ENCODE measurements around the gene SUPT3H.

The SUPT3H gene

GRCh38 chr6:45377554-45378333, at the start of gene SUPT3H:
TSS of gene SUPT3H (minus strand) at chr6:45377934.
- Histone ChIP-seq H3K4me3 (ENCODE audit: low read length) (peak within 1 kb of the TSS; percentile 92), H3K27me3 (ENCODE audit: insufficient read depth, low read length) (no peaks in the 10 kb centered on the region), H3K36me3 (ENCODE audit: insufficient read depth, low read depth, low read length) (no peaks in the 10 kb centered on the region), H3K9me3 (ENCODE audit: insufficient read depth, low read depth, low read length) (no peaks in the 10 kb centered on the region), H3K27ac (ENCODE audit: low read length) (peak within 1 kb of the TSS; percentile 96), H3K9ac (ENCODE audit: low read depth, low read length) (peak within 1 kb of the TSS; percentile 96), H3K4me1 (ENCODE audit: insufficient read depth, low read length) (peaks cover 14% of the 10 kb centered on the region; the same call in 1 of the 2 replicates)

DNA sequence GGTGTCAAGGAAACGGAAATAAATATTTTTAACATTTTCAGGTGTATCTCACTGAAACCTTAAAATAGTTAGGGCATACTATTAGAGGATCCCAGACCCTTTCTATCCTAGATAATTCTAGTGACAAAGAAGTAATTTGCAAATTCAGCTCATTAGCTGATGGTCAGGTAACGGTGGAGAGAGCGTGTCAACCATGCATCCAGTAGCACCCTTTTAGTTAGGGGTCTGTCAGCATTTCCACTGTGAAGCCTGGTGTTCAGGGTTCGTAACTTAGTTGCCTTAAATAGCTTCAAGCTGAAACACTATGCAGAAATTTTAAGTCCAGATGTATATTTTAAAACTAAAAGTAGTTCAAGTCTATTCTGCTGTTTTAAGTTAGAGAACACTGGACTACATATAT, 48.5 kb upstream of the SUPT3H start:
- H3K9ac ChIP-seq (ENCODE audit: low read depth, low read length), result no peak overlapping the region
- no peaks in the 10 kb centered on the region for H3K9me3 ChIP-seq (ENCODE audit: insufficient read depth, low read depth, low read length)
- H3K4me3 ChIP-seq (ENCODE audit: low read length), result no peak overlapping the region
- no peak overlapping the region for H3K27ac ChIP-seq (ENCODE audit: low read length)
- peaks cover 54% of the 10 kb centered on the region for H3K27me3 ChIP-seq (ENCODE audit: insufficient read depth, low read length)
- H3K4me1 ChIP-seq (ENCODE audit: insufficient read depth, low read length), result 0 out of 2 replicates have a peak, but pooled peaks cover 2% of the 10 kb centered on the region
- H3K36me3 ChIP-seq (ENCODE audit: insufficient read depth, low read depth, low read length), result no peaks in the 10 kb centered on the region

GRCh38 chr6:45424451-45424861, 46.7 kb upstream of the SUPT3H start:
- Histone ChIP-seq H3K27me3 (ENCODE audit: insufficient read depth, low read length) (peaks cover 72% of the 10 kb centered on the region), H3K9ac (ENCODE audit: low read depth, low read length) (no peak overlapping the region), H3K9me3 (ENCODE audit: insufficient read depth, low read depth, low read length) (no peaks in the 10 kb centered on the region), H3K4me1 (ENCODE audit: insufficient read depth, low read length) (peaks cover 12% of the 10 kb centered on the region; the same call in 1 of the 2 replicates), H3K36me3 (ENCODE audit: insufficient read depth, low read depth, low read length) (no peaks in the 10 kb centered on the region), H3K4me3 (ENCODE audit: low read length) (peak overlapping the region; percentile 85; the same call in 1 of the 2 replicates), H3K27ac (ENCODE audit: low read length) (no peak overlapping the region)

- H3K27me3 ChIP-seq (ENCODE audit: insufficient read depth, low read length), result peaks cover 77% of the 10 kb centered on the region
- H3K9me3 ChIP-seq (ENCODE audit: insufficient read depth, low read depth, low read length), result no peaks in the 10 kb centered on the region
- H3K9ac ChIP-seq (ENCODE audit: low read depth, low read length), result no peak overlapping the region
- peaks cover 14% of the 10 kb centered on the region; the same call in 1 of the 2 replicates for H3K4me1 ChIP-seq (ENCODE audit: insufficient read depth, low read length)
- H3K36me3 ChIP-seq (ENCODE audit: insufficient read depth, low read depth, low read length), result no peaks in the 10 kb centered on the region
- peak overlapping the region; percentile 85 for H3K4me3 ChIP-seq (ENCODE audit: low read length)
- H3K27ac ChIP-seq (ENCODE audit: low read length), result no peak overlapping the region
Measured at GRCh38 chr6:45423824-45424450, 46.2 kb upstream of the SUPT3H start.

DNA sequence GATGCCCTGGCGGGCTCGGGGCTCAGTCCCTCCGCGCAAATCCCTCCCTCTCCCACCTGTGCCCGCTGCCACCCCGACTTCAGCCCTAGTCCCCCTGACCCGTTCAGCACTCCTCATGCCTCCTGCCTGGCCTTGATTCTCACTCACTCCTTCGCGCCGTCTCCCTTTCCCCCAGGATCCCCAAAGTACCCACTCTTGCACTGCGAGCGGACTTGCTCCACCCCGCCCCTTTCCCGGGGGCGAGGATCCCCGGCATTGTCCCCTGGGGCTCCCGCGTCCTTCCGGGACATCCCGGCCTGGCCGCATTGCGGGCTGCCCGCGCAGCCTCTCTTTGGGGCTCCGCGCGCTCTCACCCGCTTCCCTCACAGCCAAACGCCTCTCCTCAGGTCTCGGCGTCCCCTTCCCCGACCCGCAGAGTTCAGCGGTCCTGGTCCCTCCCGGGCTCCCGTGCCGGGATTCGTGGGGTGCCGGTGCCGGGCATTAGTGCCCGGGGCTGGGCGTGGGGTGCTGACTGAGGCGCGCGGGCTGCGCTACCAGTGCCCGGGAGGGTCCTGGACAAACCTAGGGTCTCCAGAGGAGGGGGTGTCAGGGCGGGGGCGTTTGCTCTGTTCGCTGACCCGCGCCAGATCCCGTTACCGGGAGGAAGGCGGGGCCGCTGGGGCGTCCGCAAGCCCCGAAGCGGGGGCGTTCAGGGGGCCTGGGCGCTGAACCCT, 45.5 kb upstream of the SUPT3H start:
- H3K9me3 ChIP-seq (ENCODE audit: insufficient read depth, low read depth, low read length), result no peaks in the 10 kb centered on the region
- H3K36me3 ChIP-seq (ENCODE audit: insufficient read depth, low read depth, low read length), result no peaks in the 10 kb centered on the region
- H3K4me1 ChIP-seq (ENCODE audit: insufficient read depth, low read length), result peaks cover 15% of the 10 kb centered on the region; the same call in 1 of the 2 replicates
- peak overlapping the region; percentile 41 for H3K9ac ChIP-seq (ENCODE audit: low read depth, low read length)
- peak overlapping the region; percentile 85 for H3K4me3 ChIP-seq (ENCODE audit: low read length)
- H3K27me3 ChIP-seq (ENCODE audit: insufficient read depth, low read length), result peaks cover 84% of the 10 kb centered on the region
- no peak overlapping the region for H3K27ac ChIP-seq (ENCODE audit: low read length)

DNA sequence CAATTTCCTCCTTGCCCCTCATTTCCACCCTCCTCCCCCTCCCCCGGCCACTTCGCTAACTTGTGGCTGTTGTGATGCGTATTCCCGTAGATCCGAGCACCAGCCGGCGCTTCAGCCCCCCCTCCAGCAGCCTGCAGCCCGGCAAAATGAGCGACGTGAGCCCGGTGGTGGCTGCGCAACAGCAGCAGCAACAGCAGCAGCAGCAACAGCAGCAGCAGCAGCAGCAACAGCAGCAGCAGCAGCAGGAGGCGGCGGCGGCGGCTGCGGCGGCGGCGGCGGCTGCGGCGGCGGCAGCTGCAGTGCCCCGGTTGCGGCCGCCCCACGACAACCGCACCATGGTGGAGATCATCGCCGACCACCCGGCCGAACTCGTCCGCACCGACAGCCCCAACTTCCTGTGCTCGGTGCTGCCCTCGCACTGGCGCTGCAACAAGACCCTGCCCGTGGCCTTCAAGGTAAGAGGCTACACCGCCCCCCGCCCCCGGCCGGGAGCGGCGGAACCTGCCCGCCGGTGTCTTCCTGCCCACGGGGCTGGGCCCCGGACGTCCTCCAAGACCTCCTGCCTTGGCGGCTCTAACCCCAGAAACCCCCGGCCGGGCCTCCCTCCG, 44.9 kb upstream of the SUPT3H start:
- Histone ChIP-seq H3K27me3 (ENCODE audit: insufficient read depth, low read length) (peaks cover 90% of the 10 kb centered on the region), H3K9ac (ENCODE audit: low read depth, low read length) (no peak overlapping the region; the same call in 1 of the 2 replicates), H3K4me1 (ENCODE audit: insufficient read depth, low read length) (peaks cover 15% of the 10 kb centered on the region; the same call in 1 of the 2 replicates), H3K36me3 (ENCODE audit: insufficient read depth, low read depth, low read length) (no peaks in the 10 kb centered on the region), H3K4me3 (ENCODE audit: low read length) (peak overlapping the region; percentile 85), H3K27ac (ENCODE audit: low read length) (no peak overlapping the region), H3K9me3 (ENCODE audit: insufficient read depth, low read depth, low read length) (no peaks in the 10 kb centered on the region)

- Histone ChIP-seq H3K4me1 (ENCODE audit: insufficient read depth, low read length) (peaks cover 15% of the 10 kb centered on the region; the same call in 1 of the 2 replicates), H3K4me3 (ENCODE audit: low read length) (peak overlapping the region; percentile 85), H3K36me3 (ENCODE audit: insufficient read depth, low read depth, low read length) (no peaks in the 10 kb centered on the region), H3K9me3 (ENCODE audit: insufficient read depth, low read depth, low read length) (no peaks in the 10 kb centered on the region), H3K27me3 (ENCODE audit: insufficient read depth, low read length) (peaks cover 97% of the 10 kb centered on the region), H3K27ac (ENCODE audit: low read length) (no peak overlapping the region), H3K9ac (ENCODE audit: low read depth, low read length) (peak overlapping the region; percentile 8; the same call in 1 of the 2 replicates)
Measured at GRCh38 chr6:45421709-45422502, 44.2 kb upstream of the SUPT3H start.

DNA sequence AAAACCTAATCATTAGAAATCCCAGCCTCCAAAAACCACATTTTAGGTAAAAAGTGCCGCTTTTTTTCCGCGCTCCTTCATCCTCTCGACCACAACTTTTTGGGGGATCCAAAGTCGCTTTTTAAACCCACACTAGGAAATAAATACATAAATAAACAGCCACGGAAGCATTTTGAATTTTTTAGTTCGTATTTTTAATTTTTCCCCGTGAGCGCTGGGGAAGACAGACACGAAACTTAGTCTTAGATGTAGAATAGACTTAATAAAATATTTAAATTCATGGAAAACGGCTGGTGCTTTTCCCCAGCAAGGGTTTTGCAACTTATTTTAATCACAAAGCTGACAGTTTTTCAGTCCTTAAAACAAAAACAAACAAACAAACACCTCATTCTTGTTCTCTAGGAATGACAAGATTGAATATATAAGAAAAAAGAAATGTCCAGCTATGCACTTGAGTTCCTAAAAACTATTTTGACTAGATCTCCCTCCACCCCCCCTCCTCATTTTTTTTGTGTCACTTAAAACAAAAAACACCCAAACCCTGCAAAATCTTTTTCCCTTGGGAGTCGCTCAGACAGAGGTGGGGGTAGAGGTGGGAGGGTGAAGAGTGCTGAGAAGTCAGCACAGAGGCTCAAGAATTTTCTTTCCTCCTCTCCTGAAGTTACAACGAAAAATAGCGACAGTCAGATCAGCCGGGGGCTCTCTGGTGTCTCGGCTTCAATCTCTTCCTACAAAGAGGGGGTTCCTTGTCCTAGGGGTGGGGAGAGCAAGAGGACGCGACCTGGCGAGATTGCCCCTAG, 43.4 kb upstream of the SUPT3H start:
- H3K9ac ChIP-seq (ENCODE audit: low read depth, low read length), result peak overlapping the region; percentile 8; the same call in 1 of the 2 replicates

GRCh38 chr6:45420083-45420908, 42.6 kb upstream of the SUPT3H start:
- Histone ChIP-seq H3K27ac (ENCODE audit: low read length) (no peak overlapping the region), H3K36me3 (ENCODE audit: insufficient read depth, low read depth, low read length) (no peaks in the 10 kb centered on the region), H3K4me3 (ENCODE audit: low read length) (peak overlapping the region; percentile 85), H3K9me3 (ENCODE audit: insufficient read depth, low read depth, low read length) (no peaks in the 10 kb centered on the region), H3K9ac (ENCODE audit: low read depth, low read length) (no peak overlapping the region), H3K4me1 (ENCODE audit: insufficient read depth, low read length) (peaks cover 15% of the 10 kb centered on the region; the same call in 1 of the 2 replicates), H3K27me3 (ENCODE audit: insufficient read depth, low read length) (peaks cover 99% of the 10 kb centered on the region)

More for the DNA sequence above, 43.4 kb upstream of the SUPT3H start:
- Histone ChIP-seq H3K4me1 (ENCODE audit: insufficient read depth, low read length) (peaks cover 15% of the 10 kb centered on the region; the same call in 1 of the 2 replicates), H3K4me3 (ENCODE audit: low read length) (peak overlapping the region; percentile 85; the same call in 1 of the 2 replicates), H3K36me3 (ENCODE audit: insufficient read depth, low read depth, low read length) (no peaks in the 10 kb centered on the region), H3K27ac (ENCODE audit: low read length) (no peak overlapping the region), H3K27me3 (ENCODE audit: insufficient read depth, low read length) (peaks cover 99% of the 10 kb centered on the region), H3K9me3 (ENCODE audit: insufficient read depth, low read depth, low read length) (no peaks in the 10 kb centered on the region)
